Hematopoietic multipotent progenitor cell treated with erythropoietin and hydrocortisone succinate and interleukin-3 and kit ligand, for 17 days (in vitro differentiated cells): ENCODE results near the gene VMP1.
"Not testable (repeated sequence)": the region's sequence is repeated elsewhere in the genome, so short reads cannot be mapped to it uniquely, and the experiment has no call there.

ENCODE experiments used
- DNase-seq: peaks from one replicate; pipeline ENCODE4 v3.0.0-alpha.2; 2015; ENCODE audit warnings: low spot score

The VMP1 gene

DNA sequence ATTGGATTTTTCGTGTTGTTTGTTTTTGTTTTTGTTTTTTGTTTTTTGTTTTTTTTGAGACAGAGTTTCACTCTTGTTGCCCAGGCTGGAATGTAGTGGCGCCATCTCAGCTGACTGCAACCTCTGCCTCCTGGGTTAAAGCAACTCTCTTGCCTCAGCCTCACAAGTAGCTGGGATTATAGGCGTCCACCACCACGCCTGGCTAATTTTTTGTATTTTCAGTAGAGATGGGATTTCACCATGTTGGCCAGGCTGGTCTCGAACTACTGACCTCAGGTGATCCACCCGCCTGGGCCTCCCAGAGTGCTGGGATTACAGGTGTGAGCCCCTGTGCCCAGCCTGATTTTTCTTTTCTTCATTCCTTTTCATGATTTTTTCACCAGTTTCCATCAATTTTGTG lies 73.1 kb downstream of the VMP1 start:
- DNase-seq = not testable (repeated sequence)

DNA sequence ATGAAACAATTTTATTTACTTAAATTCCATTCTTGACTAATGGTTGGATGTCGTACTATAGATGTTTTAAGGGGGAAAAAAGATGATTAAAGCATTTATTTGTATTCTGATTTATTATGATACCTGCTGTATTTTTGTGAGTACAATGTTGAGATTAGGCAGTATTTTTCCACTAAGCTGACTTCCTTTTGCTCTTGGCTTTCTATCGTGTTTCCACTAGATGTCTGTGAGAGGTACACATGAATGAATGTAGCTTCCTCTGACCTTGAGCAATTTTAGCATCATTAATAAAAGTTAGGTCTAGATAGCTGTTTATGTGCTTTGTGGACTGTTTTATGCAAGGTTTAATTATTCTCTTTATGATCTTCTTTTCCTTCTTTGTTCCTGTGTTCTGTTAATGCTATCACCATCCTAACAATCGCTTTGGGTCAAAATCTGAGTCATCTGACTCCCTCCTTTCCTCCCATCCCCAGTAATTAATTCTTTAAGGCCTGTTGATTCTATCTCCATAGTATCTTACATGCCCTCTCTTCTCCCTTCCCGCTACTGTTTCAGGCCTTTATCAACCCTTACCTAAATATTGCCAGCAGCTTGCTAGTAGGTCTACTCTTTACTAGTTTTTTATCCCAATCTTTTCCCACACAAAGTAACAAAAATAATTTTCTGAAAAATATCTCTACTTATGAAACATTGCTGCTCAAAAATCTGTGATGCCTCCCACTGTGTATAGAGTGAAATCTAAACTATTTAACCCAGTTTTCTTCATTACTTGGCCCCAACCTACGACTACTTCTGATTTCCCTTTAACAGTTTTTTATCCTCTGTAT lies 76.0 kb downstream of the VMP1 start:
- DNase-seq = no peak

DNA sequence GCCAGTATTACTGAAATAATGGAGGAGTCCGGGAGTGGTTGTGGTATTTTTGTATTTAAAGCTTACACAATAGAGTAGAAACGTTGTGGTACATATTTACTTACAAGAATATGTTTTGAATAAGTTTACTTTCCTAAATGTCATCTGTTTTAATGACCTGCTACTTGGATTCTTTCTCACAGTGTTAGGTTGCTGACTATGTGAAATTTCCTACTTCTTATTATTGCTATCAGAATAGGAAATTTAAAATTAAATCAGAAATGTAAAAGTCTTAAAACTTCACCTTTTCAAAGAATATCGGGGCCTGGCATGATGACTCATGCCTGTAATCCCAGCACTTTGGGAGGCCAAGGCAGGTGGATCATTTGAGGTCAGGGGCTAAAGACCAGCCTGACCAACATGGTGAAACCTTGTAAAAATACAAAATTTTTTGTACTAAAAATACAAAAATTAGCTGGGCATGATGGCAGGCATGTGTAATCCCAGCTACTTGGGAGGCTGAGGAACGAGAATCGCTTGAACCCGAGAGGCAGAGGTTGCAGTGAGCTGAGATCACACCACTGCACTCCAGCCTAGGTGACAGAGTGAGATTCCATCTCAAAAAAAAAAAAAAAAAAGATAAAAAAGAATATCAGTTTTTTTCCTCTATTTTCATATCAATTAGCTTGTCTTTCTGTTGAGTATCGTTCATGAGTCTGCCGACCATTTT lies 77.8 kb downstream of the VMP1 start:
- DNase-seq = peak; percentile 21

DNA sequence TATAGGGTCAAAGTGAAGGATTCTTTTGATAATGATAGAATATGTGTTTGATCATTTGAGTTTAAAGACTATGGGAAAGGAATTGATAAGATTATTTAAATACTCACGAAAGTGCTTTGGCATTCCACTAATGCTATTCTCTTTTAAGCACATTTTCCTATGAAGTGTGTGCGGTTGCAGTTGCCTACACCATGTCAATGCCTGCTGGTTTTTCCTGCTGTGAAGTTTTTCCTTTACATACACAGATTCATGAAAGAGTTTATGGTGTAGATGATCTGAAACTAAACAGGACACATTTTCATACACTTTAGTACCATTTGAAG lies 78.7 kb downstream of the VMP1 start:
- no peak for DNase-seq

DNA sequence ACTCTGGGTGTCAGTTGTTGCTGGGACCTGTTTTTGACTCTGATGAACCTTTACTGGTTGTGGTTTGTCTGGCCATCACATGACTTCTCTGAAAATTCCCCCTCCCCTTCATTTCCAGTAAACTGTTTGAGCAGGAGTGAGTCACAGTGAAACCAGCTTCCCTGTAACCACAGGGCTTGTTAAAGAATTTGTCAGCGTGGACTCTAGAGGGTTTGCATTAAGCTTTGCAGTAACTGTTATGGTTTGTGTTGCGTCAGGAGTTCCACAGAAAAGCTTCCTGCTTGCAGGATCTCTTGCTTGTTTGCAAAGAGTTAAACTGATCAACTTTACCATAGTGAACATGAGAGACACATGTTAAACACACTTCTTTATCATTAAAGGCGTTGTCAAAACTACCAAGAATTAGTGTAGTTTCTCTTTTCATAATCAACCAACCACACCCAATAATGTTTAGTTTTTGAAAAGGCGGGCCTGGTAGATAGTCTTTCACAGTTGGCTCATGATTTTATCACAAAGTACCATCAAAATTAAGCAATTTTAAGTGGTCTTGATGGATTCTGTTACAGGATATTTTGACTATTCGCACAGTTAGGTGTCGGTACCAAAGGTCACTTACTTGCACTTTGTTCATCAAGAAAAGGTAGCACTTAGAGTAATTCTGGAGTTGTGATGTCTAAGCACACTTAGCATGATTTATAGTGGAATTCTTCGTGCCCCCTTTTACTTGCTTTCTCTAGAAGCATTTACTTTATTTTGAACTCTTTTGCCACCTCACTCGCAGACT lies 79.3 kb downstream of the VMP1 start:
- DNase-seq = peak; percentile 65

DNA sequence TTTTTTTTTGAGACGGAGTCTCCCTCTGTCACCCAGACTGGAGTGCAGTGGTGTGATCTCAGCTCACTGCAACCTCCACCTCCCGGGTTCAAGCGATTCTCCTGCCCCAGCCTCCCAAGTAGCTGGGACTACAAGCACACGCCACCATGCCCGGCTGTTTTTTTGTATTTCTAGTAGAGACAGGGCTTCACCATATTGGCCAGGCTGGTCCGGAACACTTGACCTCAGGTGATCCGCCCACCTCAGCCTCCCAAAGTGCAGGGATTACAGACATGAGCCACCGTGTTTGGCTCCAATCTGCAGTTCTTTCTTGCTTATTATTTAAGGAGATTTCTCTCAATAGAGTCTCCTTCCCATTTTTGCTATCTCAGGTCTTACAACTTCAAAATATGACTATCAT lies 82.4 kb downstream of the VMP1 start:
- not testable (repeated sequence) for DNase-seq

- DNase-seq = not testable (repeated sequence)
These were observed 83.0 kb downstream of the VMP1 start for GRCh38 chr17:59790418-59790817.

DNA sequence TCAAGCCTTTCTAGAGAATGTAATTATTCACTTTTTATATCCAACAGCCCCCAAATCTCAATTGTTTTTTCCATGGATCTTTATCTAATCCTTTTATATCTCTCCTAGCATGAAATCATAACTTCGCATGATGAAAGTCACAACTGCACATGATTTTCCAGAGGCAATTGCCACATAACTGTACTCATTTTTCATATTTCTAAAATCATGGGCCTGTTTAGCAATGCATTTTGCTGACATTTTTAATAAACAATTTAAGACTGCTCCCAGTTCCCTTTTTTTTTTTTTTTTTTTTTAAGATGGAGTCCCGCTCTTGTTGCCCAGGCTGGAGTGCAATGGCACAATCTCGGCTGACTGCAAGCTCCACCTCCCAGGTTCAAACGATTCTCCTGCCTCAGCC lies 83.5 kb downstream of the VMP1 start:
- no peak for DNase-seq

- DNase-seq = no peak
These were observed 84.4 kb downstream of the VMP1 start for GRCh38 chr17:59791603-59792457.

DNA sequence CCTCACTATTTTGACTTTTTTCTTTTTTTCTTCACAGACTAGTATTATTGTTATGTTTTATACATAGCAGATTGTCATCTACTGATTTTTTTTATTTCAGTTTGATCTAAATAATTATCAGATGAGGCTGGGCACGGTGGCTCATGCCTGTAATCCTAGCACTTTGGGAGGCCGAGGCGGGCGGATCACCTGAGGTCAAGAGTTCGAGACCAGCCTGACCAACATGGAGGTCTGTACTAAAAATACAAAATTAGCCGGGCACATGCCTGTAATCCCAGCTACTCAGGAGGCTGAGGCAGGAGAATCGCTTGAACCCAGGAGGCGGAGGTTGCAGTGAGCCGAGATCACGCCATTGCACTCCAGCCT lies 85.0 kb downstream of the VMP1 start:
- not testable (repeated sequence) for DNase-seq

DNA sequence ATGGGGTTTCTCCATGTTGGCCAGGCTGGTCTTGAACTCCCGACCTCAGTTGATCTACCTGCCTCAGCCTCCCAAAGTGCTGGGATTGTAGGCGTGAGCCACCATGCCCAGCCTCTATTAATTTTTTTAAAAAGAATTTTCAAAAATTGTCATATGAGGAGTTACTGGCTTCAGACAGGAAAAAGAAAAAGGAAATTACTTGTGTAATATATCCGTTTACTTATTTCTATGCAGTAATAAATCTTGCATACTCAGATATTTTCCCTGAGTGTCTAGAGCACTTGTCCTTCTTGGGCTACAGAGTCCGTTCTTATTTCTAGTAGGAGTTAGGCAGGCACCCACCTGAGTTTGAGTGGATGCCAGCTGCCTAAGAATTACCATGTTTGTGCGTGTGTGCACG lies 85.8 kb downstream of the VMP1 start:
- no peak for DNase-seq

DNA sequence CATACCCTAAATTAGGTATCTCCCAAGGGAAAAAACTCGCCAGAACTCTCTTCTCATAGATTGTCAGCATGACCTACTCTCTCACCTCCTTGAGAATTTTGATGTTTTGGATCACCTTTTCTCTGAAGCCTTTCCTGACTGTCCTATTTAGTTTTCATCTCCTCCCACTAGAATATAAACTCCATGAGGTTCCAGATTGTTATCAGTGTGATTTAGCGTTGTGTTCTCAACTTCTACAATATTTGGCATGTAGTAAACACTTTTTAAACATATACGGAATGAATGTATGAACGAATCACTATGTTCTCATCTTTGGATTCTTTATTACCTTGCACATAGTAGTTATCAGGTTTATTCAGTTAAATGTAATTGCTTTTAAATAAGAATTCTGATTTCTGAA lies 88.7 kb downstream of the VMP1 start:
- DNase-seq = no peak

GRCh38 chr17:59796785-59797205 lies 89.3 kb downstream of the VMP1 start:
- no peak for DNase-seq

- DNase-seq = no peak
These were observed 90.7 kb downstream of the VMP1 start for GRCh38 chr17:59798111-59798510.

DNA sequence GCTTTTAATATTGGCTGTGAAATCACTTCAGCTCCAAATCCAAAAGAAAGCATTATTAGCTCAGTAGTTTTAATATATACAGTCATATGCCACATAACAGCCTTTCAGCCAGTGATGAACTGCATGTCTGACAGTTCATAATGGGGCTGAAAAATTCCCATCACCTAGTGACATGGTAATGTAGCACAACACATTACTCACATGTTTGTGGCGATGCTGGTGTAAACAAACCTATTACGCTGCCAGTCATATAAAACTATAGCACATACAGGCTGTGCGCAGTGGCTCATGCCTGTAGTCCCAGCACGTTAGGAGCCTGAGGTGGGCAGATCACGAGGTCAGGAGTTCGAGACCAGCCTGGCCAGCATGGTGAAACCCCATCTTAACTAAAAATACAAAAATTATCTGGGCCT lies 93.1 kb downstream of the VMP1 start:
- DNase-seq = no peak

GRCh38 chr17:59802160-59802559 lies 94.7 kb downstream of the VMP1 start:
- no peak for DNase-seq

GRCh38 chr17:59804901-59805465 lies 97.5 kb downstream of the VMP1 start:
- DNase-seq = no peak

DNA sequence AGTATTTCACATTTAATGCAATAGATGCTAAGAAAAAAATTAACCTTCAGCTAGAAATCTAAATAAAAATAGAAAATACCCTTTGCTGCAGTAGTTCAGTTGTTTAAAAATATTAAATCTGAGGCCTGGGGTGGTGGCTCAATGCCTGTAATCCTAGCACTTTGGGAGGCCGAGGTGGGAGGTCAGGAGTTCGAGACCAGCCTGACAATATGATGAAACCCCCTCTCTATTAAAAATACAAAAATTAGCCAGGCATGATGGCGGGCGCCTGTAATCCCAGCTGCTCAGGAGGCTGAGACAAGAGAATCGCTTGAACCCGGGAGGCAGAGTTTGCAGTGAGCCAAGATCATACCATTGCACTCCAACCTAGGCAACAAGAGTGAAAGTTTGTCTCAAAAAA lies 98.9 kb downstream of the VMP1 start:
- not testable (repeated sequence) for DNase-seq

GRCh38 chr17:59807892-59808509 lies 100.5 kb downstream of the VMP1 start:
- DNase-seq = no peak

DNA sequence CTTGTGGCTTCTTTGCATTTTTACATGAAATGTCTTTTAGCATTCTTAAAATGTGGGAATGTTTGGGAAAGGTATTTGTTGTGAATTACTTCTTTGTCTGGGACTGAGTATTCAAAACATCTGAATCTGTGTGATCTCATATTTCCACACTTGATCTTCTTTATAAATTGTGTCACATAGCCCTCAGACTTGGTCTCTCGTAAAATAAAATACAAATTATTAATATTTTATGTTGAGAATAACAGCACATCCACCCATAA lies 103.4 kb downstream of the VMP1 start:
- DNase-seq = no peak

- DNase-seq = no peak
These were observed 103.8 kb downstream of the VMP1 start for GRCh38 chr17:59811209-59811608.
